Type B pancreatic cell (in vitro differentiated cells): ENCODE measurements around the gene TAF8. TPM values are rescaled to one million over a fixed set of nuclear protein-coding genes. Genes with fewer than 3 reads are reported as not detected.

Experiments
- DNase-seq: peaks from one replicate; pipeline ENCODE4 v3.0.0; 2021; ENCODE audit warnings: mixed read lengths; ENCODE audit not compliant: unreplicated experiment; ENCODE audit errors: extremely low spot score
- H3K27ac Mint-ChIP-seq: 2 replicates; pipeline ENCODE4 v1.8.0; 2021; ENCODE audit warnings: mild to moderate bottlenecking, mixed read lengths
- H3K27me3 Mint-ChIP-seq: 2 replicates; pipeline ENCODE4 v1.8.0; 2021; ENCODE audit warnings: mixed read lengths
- H3K36me3 Mint-ChIP-seq: 2 replicates; pipeline ENCODE4 v1.8.0; 2021; ENCODE audit warnings: mixed read lengths
- H3K4me1 Mint-ChIP-seq: one replicate; pipeline ENCODE4 v1.8.0; 2021; ENCODE audit warnings: mixed read lengths; ENCODE audit not compliant: unreplicated experiment
- H3K4me3 Mint-ChIP-seq: 2 replicates; pipeline ENCODE4 v1.8.0; 2021; ENCODE audit warnings: mild to moderate bottlenecking, mixed read lengths
- H3K9me3 Mint-ChIP-seq: 2 replicates; pipeline ENCODE4 v1.8.0; 2021; ENCODE audit warnings: mixed read lengths
- total RNA-seq: library from RNA; stranded (reverse); gene quantifications from 2 replicates; pipeline ENCODE4 v1.2.1, GENCODE V29; 2021; ENCODE audit warnings: low replicate concordance
- TF ChIP-seq, protein P1 (sequence below): fragments of 200-600 bp; sonication (generic); conservative IDR thresholded peaks from 2 replicates; pipeline ENCODE4 v1.5.0; 2021; ENCODE audit warnings: antibody characterized with exemption, mild to moderate bottlenecking

TAF8 gene
- total RNA-seq, 1 donor from 2014 or later = 36.0 TPM

DNA sequence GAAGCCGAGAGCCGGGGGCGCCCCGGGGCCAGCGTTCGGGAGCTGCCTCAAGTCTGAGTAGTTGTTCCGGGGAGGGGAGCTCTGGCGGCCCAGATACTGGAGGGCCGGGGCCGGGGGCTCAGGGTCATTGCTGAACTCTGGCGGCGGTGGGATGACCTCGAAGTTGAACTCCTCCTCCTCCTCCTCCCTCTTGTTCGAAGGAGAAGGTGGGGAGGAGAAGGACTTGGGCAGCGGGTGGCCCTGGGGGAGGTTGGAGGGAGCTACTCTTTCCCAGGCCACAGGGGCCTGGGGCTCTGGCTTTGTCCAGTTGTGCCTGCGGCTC lies 54.4 kb downstream of the TAF8 start:
- peaks cover 6% of the 10 kb centered on the region for H3K27me3 Mint-ChIP-seq
- TF ChIP-seq, protein P1, sequence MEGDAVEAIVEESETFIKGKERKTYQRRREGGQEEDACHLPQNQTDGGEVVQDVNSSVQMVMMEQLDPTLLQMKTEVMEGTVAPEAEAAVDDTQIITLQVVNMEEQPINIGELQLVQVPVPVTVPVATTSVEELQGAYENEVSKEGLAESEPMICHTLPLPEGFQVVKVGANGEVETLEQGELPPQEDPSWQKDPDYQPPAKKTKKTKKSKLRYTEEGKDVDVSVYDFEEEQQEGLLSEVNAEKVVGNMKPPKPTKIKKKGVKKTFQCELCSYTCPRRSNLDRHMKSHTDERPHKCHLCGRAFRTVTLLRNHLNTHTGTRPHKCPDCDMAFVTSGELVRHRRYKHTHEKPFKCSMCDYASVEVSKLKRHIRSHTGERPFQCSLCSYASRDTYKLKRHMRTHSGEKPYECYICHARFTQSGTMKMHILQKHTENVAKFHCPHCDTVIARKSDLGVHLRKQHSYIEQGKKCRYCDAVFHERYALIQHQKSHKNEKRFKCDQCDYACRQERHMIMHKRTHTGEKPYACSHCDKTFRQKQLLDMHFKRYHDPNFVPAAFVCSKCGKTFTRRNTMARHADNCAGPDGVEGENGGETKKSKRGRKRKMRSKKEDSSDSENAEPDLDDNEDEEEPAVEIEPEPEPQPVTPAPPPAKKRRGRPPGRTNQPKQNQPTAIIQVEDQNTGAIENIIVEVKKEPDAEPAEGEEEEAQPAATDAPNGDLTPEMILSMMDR = no peak
- no peak overlapping the region for H3K27ac Mint-ChIP-seq
- no peak overlapping the region for H3K4me3 Mint-ChIP-seq
- peaks cover 6% of the 10 kb centered on the region for H3K36me3 Mint-ChIP-seq
- no peak for DNase-seq
- peaks cover 19% of the 10 kb centered on the region for H3K4me1 Mint-ChIP-seq
- no peaks in the 10 kb centered on the region for H3K9me3 Mint-ChIP-seq

DNA sequence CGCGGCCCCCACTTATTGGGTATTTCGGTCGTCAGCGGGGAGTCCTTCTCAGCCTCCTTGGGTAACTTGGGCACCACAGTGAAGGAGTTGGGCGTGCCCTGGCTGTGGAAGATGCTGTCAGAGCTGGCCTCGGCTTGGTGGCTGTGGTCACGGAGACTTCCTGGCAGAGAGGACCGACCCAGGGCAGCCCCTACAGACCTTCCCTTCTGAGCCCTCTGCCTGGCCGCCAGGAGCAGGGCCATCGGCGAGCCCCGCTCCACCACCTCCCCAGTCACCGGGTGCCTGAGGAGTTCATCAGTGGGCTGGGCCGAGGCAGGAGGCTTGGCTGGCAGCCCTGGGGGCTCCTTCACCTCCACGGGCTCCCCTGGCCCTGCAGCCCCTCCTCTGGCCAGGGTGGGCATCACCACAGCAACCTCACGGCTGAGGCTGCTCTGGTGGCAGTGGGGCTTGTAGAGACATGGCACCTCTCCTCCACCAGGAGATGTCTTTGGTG lies 54.9 kb downstream of the TAF8 start:
- Mint-ChIP-seq H3K27ac (no peak overlapping the region), H3K9me3 (no peaks in the 10 kb centered on the region), H3K27me3 (peaks cover 6% of the 10 kb centered on the region), H3K4me3 (no peak overlapping the region), H3K36me3 (peaks cover 6% of the 10 kb centered on the region), H3K4me1 (peaks cover 15% of the 10 kb centered on the region)
- no peak for DNase-seq
- TF ChIP-seq, protein P1 = no peak

DNA sequence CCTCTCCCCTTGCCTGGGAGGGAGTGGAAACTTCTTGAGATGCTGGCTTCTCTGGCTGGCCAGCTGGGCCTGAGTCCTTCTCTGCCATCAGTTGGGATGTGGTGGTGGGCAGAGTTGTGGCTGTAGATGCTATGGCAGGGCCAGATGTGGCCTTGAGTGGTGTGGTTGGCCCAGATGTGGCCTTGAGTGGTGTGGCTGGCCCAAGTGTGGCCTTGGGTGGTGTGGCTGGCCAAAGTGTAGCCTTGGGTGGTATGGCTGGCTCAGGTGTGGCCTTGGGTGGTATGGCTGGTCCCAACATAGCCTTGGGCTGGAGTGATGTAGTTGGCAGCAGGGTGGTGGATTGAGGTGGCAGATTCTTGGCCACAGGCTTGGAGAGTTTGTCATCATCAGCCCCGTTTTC lies 55.4 kb downstream of the TAF8 start:
- H3K27me3 Mint-ChIP-seq = peaks cover 6% of the 10 kb centered on the region
- TF ChIP-seq, protein P1 = no peak
- no peaks in the 10 kb centered on the region for H3K9me3 Mint-ChIP-seq
- H3K27ac Mint-ChIP-seq = no peak overlapping the region
- no peak overlapping the region for H3K4me3 Mint-ChIP-seq
- H3K4me1 Mint-ChIP-seq = peaks cover 14% of the 10 kb centered on the region
- no peak for DNase-seq
- H3K36me3 Mint-ChIP-seq = peaks cover 6% of the 10 kb centered on the region

DNA sequence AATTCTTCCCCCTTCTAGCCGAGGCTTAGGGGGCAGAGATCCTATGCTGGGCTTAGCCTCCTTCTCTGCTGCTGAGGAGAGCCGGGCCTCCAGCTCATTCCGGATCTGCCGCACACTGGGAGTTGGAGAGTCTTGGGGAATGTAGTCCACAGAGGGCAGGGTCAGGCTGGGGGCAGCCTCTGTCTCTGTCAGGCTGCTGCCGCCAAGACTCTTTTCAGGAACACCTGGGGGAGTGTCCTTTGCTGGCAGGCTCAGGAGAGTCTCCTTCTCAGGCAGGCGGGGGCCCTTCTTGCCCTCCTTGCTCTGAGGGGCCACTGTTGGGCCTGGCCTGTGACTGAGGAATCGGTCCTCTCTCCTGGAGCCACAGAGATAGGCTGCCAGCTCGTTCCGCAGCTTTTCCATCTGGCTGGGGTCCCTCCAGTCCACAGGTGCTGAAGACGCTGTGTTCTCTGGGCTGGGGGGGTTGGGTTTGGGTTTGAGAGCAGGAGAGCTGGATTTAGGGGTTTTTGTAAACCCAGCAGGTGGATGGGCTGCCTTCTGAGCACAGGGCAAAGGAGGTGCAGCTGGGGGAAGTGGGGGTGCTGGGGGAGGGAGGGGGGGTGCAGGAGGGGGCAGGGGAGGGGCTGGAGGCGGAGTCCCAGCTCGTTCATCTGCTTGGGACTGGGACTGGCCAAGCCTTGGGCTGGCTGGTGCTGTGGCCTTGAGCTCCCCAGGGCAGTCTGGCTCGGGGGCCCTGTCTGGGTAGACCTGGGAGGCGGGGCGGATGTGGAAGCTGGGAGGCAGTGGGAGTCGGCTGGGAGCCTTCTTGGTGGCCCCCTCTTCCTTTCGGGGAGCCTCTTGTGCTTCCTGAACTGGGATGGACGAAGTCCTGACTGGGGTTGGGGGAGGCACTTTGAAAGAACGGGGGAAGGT lies 56.0 kb downstream of the TAF8 start:
- peaks cover 6% of the 10 kb centered on the region for H3K36me3 Mint-ChIP-seq
- H3K27me3 Mint-ChIP-seq = peaks cover 6% of the 10 kb centered on the region
- TF ChIP-seq, protein P1 = no peak
- H3K4me3 Mint-ChIP-seq = no peak overlapping the region
- no peak overlapping the region for H3K27ac Mint-ChIP-seq
- no peak for DNase-seq
- no peaks in the 10 kb centered on the region for H3K9me3 Mint-ChIP-seq
- peaks cover 10% of the 10 kb centered on the region for H3K4me1 Mint-ChIP-seq

DNA sequence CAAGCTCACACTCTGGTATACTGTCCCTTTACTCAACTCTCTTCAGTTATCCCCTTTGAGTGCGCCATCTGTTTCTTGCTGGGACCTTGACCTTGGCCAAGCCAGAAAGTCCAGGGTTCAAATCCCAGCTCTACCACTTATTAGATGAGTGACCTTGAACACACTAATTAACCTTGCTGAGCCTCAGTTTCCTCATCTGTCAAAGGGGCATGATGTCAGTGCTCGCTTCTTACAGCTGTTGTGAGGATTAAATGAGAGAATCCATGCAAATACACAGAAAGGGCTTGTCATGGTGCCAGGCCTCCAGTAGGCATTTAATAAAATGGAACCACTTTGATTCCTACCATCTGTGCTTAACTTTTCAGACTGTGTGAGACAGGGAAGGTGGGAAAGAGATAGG lies 57.7 kb downstream of the TAF8 start:
- Mint-ChIP-seq H3K27me3 (peaks cover 6% of the 10 kb centered on the region), H3K9me3 (no peaks in the 10 kb centered on the region), H3K4me1 (peaks cover 5% of the 10 kb centered on the region), H3K4me3 (no peak overlapping the region), H3K27ac (no peak overlapping the region), H3K36me3 (peaks cover 5% of the 10 kb centered on the region)
- no peak for DNase-seq
- TF ChIP-seq, protein P1 = no peak
